ENCODE results near the gene PLXNB2.
A peak's percentile ranks its signal among the peaks of the same experiment; 100 is the strongest.
"Not testable (repeated sequence)": the region's sequence is repeated elsewhere in the genome, so short reads cannot be mapped to it uniquely, and the experiment has no call there.

The PLXNB2 gene

DNA sequence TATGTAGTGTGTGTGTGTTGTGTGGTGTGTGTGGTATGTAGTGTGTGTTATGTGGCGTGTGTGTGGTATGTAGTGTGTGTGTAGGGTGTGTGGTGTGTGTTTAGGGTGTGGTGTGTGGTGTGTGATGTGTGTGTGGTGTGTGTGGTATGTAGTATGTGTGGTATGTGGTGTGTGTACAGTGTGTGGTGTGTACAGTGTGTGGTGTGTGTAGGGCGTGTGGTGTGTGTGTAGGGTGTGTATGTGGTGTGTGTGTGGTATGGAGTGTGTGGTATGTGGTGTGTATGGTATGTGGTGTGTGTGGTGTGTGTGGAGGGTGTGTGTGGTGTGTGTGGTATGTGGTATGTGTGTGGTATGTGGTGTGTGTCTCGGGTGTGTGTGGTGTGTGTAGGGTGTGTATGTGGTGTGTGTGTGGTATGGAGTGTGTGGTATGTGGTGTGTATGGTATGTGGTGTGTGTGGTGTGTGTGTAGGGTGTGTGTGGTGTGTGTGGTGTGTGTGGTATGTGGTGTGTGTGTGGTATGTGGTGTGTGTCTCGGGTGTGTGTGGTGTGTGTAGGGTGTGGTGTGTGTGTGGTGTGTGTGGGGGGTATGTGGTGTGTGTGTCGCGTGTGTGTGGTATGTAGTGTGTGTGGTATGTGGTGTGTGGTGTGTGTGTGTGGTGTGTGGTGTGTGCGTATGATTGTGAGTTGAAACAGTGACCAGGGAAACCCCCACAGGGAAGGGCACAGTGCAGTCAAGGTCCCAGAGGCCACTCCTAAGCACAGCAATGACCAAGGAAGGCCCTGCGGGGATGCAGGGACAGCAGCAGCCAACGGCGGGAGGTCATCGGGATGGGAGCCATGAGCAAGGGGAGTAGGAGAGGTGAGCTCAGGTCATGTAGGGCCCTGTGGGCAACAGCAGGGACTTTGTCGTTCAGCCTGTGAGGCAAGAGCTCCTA lies 32.8 kb upstream of the PLXNB2 start:
- Histone ChIP-seq H3K4me3 (ENCODE audit: low read depth, low read length) (no peak overlapping the region), H3K27me3 (ENCODE audit: control insufficient read depth, insufficient read depth, low read length) (peaks cover 2% of the 10 kb centered on the region), H3K9me3 (ENCODE audit: control insufficient read depth, insufficient read depth, low read length) (no peaks in the 10 kb centered on the region), H3K9ac (ENCODE audit: low read depth, low read length) (no peak overlapping the region), H3K36me3 (ENCODE audit: control insufficient read depth, insufficient read depth, low read length) (no peaks in the 10 kb centered on the region), H3K4me1 (ENCODE audit: control insufficient read depth, insufficient read depth, low read length) (no peaks in the 10 kb centered on the region)

DNA sequence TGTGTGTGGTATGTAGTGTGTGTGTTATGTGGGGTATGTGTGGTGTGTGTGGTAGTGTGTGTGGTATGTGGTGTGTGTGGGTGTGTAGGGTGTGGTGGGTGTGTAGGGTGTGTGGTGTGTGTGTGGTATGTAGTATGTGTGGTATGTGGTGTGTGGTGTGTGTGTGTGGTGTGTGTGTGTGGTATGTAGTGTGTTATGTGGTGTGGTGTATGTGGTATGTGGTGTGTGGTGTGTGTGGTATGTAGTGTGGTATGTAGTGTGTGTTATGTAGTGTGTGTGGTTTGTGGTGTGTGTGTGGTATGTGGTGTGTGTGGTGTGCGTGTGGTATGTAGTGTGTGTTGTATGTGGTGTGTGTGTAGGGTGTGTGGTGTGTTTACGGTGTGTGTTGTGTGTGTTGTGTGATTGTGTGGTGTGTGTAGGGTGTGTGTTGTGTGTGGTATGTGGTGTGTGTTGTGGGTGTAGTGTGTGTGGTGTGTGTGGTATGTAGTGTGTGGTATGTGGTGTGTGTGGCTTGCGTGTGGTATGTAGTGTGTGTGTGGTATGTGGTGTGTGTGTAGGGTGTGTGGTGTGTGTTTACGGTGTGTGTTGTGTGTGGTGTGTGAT lies 31.5 kb upstream of the PLXNB2 start:
- Histone ChIP-seq H3K36me3 (ENCODE audit: control insufficient read depth, insufficient read depth, low read length) (no peaks in the 10 kb centered on the region), H3K4me3 (ENCODE audit: low read depth, low read length) (no peak overlapping the region), H3K9me3 (ENCODE audit: control insufficient read depth, insufficient read depth, low read length) (no peaks in the 10 kb centered on the region), H3K9ac (ENCODE audit: low read depth, low read length) (no peak overlapping the region), H3K4me1 (ENCODE audit: control insufficient read depth, insufficient read depth, low read length) (no peaks in the 10 kb centered on the region), H3K27me3 (ENCODE audit: control insufficient read depth, insufficient read depth, low read length) (peaks cover 2% of the 10 kb centered on the region)

DNA sequence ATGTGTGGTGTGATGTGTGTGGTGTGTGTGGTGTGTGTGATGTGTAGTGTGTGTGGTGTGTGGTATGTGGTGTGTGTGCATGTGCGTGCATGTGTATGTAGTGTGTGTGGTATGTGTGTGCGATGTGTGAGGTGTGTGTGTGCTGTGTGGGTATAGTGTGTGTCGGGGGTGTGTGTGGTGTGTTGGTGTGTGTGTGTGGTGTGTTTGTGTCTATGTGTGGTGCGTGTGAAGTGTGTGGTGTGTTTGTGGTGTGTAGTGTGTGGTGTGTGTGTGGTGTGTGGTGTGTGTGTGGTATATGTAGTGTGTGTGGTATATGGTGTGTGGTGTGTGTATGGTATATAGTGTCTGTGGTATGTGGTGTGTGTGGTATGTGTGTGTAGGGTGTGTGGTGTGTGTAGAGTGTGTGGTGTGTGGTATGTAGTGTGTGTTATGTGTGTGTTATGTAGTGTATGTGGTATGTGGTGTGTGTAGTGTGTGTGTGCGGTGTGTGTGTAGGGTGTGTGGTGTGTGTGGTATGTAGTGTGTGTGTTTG lies 30.7 kb upstream of the PLXNB2 start:
- Histone ChIP-seq H3K36me3 (ENCODE audit: control insufficient read depth, insufficient read depth, low read length) (no peaks in the 10 kb centered on the region), H3K9me3 (ENCODE audit: control insufficient read depth, insufficient read depth, low read length) (no peaks in the 10 kb centered on the region), H3K27me3 (ENCODE audit: control insufficient read depth, insufficient read depth, low read length) (peaks cover 2% of the 10 kb centered on the region), H3K4me1 (ENCODE audit: control insufficient read depth, insufficient read depth, low read length) (no peaks in the 10 kb centered on the region), H3K4me3 (ENCODE audit: low read depth, low read length) (no peak overlapping the region), H3K9ac (ENCODE audit: low read depth, low read length) (no peak overlapping the region)

DNA sequence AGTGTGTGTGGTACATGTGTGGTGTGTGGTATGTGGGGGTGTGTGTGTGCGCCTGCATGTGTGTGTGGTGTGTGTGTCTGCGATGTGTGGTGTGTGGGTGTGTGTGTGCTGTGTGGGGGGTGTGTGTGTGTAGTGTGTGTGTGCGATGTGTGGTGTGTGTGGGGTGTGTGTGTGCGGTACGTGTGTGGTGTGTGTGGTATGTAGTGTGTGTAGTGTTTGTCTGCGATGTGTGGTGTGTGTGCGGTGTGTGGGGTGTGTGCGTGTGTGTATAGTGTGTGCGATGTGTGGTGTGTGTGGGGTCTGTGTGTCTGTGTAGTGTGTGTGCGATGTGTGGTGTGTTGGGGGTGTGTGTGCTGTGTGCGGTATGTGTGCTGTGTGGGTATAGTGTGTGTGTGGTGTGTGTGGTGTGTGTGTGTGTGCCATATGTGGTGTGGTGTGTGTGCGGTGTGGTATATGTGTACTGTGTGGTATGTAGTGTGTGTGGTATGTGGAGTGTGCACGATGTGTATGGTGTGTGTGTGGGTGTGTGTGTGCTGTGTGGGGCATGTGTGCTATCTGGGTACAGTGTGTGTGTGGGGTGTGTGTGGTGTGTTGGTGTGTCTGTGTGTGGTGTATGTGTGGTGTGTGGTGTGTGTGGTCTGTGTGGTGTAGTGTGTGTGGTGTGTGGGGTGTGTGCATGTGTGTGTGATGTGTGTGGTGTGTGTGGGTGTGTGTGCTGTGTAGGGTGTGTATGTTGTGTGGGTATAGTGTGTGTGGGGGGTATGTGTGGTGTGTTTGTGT lies 30.0 kb upstream of the PLXNB2 start:
- Histone ChIP-seq H3K4me1 (ENCODE audit: control insufficient read depth, insufficient read depth, low read length) (no peaks in the 10 kb centered on the region), H3K9ac (ENCODE audit: low read depth, low read length) (no peak overlapping the region), H3K27me3 (ENCODE audit: control insufficient read depth, insufficient read depth, low read length) (peaks cover 2% of the 10 kb centered on the region), H3K9me3 (ENCODE audit: control insufficient read depth, insufficient read depth, low read length) (no peaks in the 10 kb centered on the region), H3K36me3 (ENCODE audit: control insufficient read depth, insufficient read depth, low read length) (no peaks in the 10 kb centered on the region), H3K4me3 (ENCODE audit: low read depth, low read length) (no peak overlapping the region)

DNA sequence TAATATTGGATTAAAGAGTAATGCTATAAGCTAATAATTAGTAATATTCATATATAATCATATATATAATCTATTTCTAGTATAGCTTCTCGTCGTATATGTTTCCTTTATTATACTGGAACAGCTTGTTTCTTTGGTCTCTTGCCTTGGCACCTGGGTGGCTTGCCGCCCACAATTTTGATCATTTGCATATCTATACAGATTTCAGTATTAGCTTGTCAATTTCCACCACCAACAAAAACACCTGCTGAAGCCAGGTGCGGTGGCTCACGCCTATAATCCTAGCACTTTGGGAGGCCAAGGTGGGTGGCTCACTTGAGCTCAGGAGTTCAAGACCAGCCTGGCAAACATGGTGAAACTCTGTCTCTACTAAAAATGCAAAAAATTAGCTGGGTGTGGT lies 27.0 kb upstream of the PLXNB2 start:
- H3K9ac ChIP-seq (ENCODE audit: low read depth, low read length); H3K4me3 ChIP-seq (ENCODE audit: low read depth, low read length); H3K4me1 ChIP-seq (ENCODE audit: control insufficient read depth, insufficient read depth, low read length); H3K27me3 ChIP-seq (ENCODE audit: control insufficient read depth, insufficient read depth, low read length); H3K36me3 ChIP-seq (ENCODE audit: control insufficient read depth, insufficient read depth, low read length); H3K9me3 ChIP-seq (ENCODE audit: control insufficient read depth, insufficient read depth, low read length): not testable (repeated sequence)

DNA sequence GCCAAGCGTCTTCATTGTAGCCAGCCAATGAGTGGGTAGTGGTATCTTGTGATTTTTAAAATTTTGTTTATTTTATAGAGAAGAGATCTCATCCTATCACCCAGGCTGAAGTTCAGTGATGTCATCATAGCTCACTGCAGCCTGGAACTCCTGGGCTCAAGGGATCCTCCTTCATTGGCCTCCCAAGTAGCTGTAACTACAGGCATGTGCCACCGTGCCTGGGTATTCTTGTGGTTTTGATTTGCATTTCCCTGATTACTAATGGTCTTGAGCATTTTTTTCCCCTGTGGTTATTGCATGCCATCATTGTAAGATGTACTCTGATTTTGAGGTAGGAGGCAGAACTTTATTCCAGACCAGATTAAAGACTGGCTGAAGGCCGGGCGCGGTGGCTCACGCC lies 21.8 kb upstream of the PLXNB2 start:
- H3K4me3 ChIP-seq (ENCODE audit: low read depth, low read length): no peak overlapping the region
- no peaks in the 10 kb centered on the region for H3K36me3 ChIP-seq (ENCODE audit: control insufficient read depth, insufficient read depth, low read length)
- peaks cover 2% of the 10 kb centered on the region for H3K4me1 ChIP-seq (ENCODE audit: control insufficient read depth, insufficient read depth, low read length)
- peaks cover 17% of the 10 kb centered on the region for H3K27me3 ChIP-seq (ENCODE audit: control insufficient read depth, insufficient read depth, low read length)
- no peak overlapping the region for H3K9ac ChIP-seq (ENCODE audit: low read depth, low read length)
- H3K9me3 ChIP-seq (ENCODE audit: control insufficient read depth, insufficient read depth, low read length): no peaks in the 10 kb centered on the region

DNA sequence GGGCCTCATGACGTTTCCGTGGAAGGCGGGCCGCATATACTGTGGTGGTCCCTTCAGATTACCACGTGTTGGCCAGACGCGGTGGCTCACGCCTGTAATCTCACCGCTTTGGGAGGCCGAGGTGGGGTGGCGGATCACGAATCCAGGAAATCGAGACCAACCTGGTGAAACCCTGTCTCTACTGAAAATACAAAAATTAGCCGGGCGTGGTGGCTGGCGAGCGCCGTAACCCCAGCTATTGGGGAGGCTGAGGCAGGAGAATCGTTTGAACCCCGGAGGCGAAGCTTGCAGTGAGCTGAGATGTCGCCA lies 20.2 kb upstream of the PLXNB2 start:
- no peaks in the 10 kb centered on the region for H3K9me3 ChIP-seq (ENCODE audit: control insufficient read depth, insufficient read depth, low read length)
- no peaks in the 10 kb centered on the region for H3K36me3 ChIP-seq (ENCODE audit: control insufficient read depth, insufficient read depth, low read length)
- peaks cover 2% of the 10 kb centered on the region for H3K4me1 ChIP-seq (ENCODE audit: control insufficient read depth, insufficient read depth, low read length)
- H3K27me3 ChIP-seq (ENCODE audit: control insufficient read depth, insufficient read depth, low read length): peaks cover 17% of the 10 kb centered on the region
- H3K4me3 ChIP-seq (ENCODE audit: low read depth, low read length): peak overlapping the region; percentile 64
- peak overlapping the region; percentile 85 for H3K9ac ChIP-seq (ENCODE audit: low read depth, low read length)

DNA sequence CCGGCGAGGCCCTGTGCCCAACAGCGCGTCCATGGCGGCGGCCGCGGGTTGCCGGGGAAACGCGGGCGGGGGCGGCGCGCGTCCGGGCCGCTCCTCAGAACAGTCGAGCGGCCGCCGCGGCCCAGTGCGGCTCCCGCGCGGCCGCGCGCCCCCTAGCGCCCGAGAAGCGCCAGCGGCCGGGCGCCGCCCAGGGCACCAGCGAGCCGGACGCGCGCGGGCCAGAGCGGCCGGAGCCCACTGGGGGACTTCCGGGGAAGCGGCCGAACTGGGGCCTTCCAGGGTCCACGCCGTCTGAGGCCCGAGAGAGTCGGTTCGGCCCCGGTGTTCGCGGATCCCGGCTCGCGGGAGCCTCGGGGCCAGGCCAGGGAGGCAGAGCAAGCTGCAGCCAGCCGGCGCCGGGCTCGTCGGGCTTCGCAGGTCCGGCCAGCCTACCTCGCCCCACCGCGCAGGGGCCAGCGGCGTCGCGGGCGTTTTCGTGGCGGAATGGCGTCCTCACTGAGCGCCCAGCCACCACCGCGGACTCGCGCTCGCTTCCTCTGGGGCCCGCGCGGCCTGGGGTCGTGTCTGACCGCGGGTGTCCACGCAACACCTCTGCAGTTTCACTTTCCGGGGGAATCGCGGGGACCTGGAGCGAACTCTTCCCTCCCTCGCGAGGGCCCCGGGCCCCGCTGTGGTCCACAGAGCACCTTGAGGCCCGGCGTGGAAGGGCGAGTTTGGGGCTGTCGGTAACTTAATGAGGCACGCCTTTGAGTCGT lies 19.7 kb upstream of the PLXNB2 start, which contains the start of gene DENND6B:
Gene DENND6B (minus strand): TSS at position 57 of the 755 bp plus-strand sequence. CDS start 24 bp downstream, at position 33.
- peaks cover 17% of the 10 kb centered on the region for H3K27me3 ChIP-seq (ENCODE audit: control insufficient read depth, insufficient read depth, low read length)
- H3K36me3 ChIP-seq (ENCODE audit: control insufficient read depth, insufficient read depth, low read length): no peaks in the 10 kb centered on the region
- no peaks in the 10 kb centered on the region for H3K9me3 ChIP-seq (ENCODE audit: control insufficient read depth, insufficient read depth, low read length)
- H3K4me1 ChIP-seq (ENCODE audit: control insufficient read depth, insufficient read depth, low read length): peaks cover 2% of the 10 kb centered on the region
- H3K4me3 ChIP-seq (ENCODE audit: low read depth, low read length): peak within 1 kb of the TSS; percentile 64
- peak within 1 kb of the TSS; percentile 85 for H3K9ac ChIP-seq (ENCODE audit: low read depth, low read length)

DNA sequence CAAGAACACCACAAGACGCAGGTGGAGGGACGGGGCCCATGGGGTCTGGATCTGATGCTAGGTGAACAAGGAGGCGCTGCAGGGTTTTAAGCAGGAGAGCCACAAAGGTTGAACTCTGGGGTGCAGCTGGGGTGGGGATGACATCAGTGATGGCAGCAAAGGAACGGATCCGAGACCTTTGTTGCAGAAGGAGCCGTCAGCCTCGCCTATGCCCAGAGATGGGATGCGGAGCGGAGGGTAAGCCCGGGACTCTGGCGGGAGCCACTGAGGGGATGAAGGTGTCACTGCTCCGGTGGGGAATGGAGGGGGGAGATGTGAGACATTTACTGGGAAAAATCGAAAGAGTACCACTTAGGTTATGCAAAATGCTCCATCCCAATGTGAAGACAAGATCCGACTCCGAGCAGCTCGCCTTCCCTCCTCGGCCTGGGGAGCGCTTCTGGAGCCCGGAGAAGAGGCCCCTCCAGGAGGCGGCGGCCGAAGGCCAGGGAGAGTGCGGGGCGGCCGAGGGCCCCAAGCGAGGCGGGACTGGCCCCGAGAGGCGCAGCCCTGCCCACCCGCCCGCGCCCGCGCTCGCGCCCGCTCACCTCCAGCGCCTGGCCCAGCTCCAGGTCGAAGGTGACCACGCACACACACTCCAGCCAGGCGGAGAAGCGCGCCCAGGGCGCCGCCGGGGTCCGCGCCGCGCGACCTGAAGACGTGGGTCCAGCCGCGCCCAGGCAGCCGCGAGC lies 18.9 kb upstream of the PLXNB2 start:
- Histone ChIP-seq H3K9ac (ENCODE audit: low read depth, low read length) (no peak overlapping the region), H3K27me3 (ENCODE audit: control insufficient read depth, insufficient read depth, low read length) (peaks cover 17% of the 10 kb centered on the region), H3K4me3 (ENCODE audit: low read depth, low read length) (peak overlapping the region; percentile 63), H3K9me3 (ENCODE audit: control insufficient read depth, insufficient read depth, low read length) (no peaks in the 10 kb centered on the region), H3K4me1 (ENCODE audit: control insufficient read depth, insufficient read depth, low read length) (peaks cover 2% of the 10 kb centered on the region), H3K36me3 (ENCODE audit: control insufficient read depth, insufficient read depth, low read length) (no peaks in the 10 kb centered on the region)

DNA sequence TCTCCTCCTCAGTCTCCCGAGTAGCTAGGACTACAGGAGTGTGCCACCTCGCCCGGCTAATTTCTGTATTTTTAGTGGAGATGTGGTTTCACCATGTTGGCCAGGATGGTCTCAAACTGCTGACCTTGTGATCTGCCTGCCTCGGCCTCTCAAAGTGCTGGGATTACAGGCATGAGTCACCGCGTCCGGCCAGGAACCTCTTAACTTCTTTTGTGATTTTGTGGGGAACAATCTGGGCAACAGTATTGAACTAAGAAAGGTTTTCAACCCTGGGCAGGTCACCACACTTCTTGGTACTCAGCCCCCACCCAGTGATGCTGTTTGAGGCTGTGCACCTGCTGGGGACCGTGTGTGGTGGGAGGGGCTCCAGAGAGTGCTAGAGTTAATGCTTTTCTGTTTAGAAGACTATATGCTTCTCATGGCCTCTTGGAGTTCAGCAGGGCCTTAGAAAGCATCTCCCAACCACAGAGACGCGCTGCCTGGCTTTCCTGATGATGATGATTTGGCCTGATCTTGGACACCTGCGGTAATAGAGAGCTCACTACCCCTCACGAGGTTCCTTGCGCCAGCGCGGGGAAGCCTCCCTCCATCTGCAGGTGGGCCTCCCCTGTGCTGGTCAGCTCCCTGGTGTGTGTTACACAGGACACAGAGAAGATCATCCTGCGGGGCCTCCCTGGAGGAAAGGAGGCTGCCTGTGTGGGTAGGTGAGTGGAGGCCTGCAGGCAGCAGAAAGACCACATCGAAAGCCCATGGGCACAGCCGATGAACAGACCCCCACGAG lies 18.2 kb upstream of the PLXNB2 start:
- no peak overlapping the region for H3K9ac ChIP-seq (ENCODE audit: low read depth, low read length)
- peaks cover 17% of the 10 kb centered on the region for H3K27me3 ChIP-seq (ENCODE audit: control insufficient read depth, insufficient read depth, low read length)
- H3K36me3 ChIP-seq (ENCODE audit: control insufficient read depth, insufficient read depth, low read length): no peaks in the 10 kb centered on the region
- no peaks in the 10 kb centered on the region for H3K9me3 ChIP-seq (ENCODE audit: control insufficient read depth, insufficient read depth, low read length)
- peak overlapping the region; percentile 63 for H3K4me3 ChIP-seq (ENCODE audit: low read depth, low read length)
- H3K4me1 ChIP-seq (ENCODE audit: control insufficient read depth, insufficient read depth, low read length): peaks cover 2% of the 10 kb centered on the region
